AG09319 (cell line): ENCODE data around the gene IL36A.

ENCODE experiments used
- DNase-seq: peaks from one replicate; pipeline ENCODE4 v3.0.0-alpha.2; 2010; ENCODE audit warnings: low read depth; ENCODE audit errors: extremely low read depth
- TF ChIP-seq, protein P1 (sequence below): IDR thresholded peaks from 2 replicates; pipeline ENCODE4 v1.5.1; 2011; ENCODE audit warnings: low read depth, mild to moderate bottlenecking, inconsistent platforms, low read length, moderate library complexity

The IL36A gene

GRCh38 chr2:113014067-113014466, 8.8 kb downstream of the IL36A start:
- TF ChIP-seq, protein P1, sequence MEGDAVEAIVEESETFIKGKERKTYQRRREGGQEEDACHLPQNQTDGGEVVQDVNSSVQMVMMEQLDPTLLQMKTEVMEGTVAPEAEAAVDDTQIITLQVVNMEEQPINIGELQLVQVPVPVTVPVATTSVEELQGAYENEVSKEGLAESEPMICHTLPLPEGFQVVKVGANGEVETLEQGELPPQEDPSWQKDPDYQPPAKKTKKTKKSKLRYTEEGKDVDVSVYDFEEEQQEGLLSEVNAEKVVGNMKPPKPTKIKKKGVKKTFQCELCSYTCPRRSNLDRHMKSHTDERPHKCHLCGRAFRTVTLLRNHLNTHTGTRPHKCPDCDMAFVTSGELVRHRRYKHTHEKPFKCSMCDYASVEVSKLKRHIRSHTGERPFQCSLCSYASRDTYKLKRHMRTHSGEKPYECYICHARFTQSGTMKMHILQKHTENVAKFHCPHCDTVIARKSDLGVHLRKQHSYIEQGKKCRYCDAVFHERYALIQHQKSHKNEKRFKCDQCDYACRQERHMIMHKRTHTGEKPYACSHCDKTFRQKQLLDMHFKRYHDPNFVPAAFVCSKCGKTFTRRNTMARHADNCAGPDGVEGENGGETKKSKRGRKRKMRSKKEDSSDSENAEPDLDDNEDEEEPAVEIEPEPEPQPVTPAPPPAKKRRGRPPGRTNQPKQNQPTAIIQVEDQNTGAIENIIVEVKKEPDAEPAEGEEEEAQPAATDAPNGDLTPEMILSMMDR: no peak
- DNase-seq: no peak

GRCh38 chr2:113015042-113015441, 9.8 kb downstream of the IL36A start:
- TF ChIP-seq, protein P1: no peak
- no peak for DNase-seq

- DNase-seq: no peak
- TF ChIP-seq, protein P1: no peak
These were observed 10.4 kb downstream of the IL36A start for GRCh38 chr2:113015655-113016054.

DNA sequence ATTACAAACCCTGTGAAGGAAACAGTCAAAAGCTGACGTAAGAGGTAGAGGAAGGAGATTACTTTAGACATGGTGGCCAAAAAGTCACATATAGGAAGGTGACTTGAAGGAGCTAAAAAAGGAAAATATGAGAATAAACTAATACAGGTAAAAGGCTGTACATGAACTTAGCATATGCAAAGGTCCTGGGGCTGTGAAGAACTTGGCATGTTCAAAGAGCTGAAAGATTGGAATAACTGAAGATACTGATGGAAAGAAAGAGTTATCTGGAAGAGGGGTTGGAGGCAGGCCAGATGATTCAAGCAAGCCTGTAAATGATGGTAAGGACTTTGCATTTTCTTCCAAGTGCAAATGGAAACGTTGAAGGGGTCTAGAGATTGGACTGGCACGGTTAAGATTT, 13.2 kb downstream of the IL36A start:
- TF ChIP-seq, protein P1: no peak
- DNase-seq: no peak

DNA sequence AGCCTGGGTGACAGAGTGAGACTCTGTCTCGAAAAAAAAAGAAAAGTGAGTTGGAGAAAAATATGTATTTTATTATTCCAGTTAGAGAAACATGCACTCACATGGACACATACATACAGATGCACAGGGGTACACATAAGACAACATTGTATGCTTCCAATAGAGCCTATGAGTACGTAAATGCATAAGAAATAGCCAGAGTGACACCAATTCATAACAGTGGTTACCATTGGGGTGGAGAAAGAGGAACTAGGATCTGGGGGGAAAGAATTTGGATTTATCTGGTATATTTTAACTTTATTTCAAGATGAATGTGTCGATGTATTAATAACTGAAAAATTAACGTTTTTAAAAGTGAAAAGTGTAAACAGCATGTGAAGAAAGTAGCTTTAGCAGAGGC, 16.1 kb downstream of the IL36A start:
- DNase-seq: no peak
- TF ChIP-seq, protein P1: no peak

DNA sequence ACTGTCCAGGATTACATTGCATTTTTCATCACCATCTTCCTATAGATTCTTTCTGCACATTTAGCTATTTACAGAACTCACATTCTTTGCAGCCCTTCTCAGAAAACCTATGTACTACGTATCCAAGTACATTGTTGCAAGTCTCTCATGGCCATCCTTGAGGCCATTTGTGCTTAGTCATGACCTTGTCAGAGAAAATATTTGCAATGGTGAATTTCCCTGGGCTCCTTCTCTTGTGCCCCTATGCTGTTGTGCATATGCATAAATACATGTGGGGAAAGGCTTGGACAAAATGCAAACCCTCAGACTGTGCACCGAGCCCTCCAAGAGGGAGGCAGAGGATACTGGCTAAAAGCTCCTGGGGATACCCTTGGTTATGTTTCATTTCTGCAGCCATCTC, 19.5 kb downstream of the IL36A start:
- no peak for DNase-seq
- TF ChIP-seq, protein P1: no peak

DNA sequence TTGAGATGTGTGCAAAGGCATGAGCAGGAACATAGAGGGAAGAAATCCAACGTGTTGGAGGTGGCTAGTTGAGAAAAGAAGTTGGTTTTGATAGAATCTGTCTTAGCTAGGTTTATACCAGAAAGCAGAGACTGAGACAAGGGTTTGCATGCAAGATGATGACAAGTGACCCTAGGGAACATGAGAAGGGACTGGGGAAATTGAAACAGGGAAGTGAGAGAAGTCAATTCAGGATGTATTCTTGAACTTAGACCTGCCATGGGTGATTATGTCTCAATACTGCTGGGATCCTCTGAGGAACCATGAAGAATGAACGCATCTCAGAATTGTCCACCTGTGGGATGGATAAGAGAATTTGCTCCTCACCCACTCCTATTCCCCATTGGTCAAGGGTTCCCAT, 20.5 kb downstream of the IL36A start:
- DNase-seq: no peak
- TF ChIP-seq, protein P1: no peak
